CD4-positive, CD25-positive, alpha-beta regulatory T cell (primary cell): Measurements from ENCODE around the gene DENND2D. TPM values are rescaled to one million over a fixed set of nuclear protein-coding genes. Genes with fewer than 3 reads are reported as not detected.

Source experiments
- polyA plus RNA-seq, 4 donors: library from polyadenylated mRNA; unstranded; fragments of 300-500 nt; fragmentation: Illumina TruSeq; gene quantifications; one replicate each; pipeline ENCODE4 v1.2.3, GENCODE V29; 2021
- total RNA-seq: library from RNA; stranded (reverse); gene quantifications from one replicate; pipeline ENCODE4 v1.2.3, GENCODE V29; 2022

Gene DENND2D
- total and polyA plus RNA-seq, 5 donors from 2014 or later = 83.8 to 196 (median 106) TPM

Other genes starting within 250 kb of the DENND2D start
- gene LRIF1, start 236.7 kb downstream of the DENND2D start, total RNA-seq = 3.6 TPM
- 10 to 100 TPM; 17.0 to 21.1 (median 18.5) TPM for gene LRIF1, start 236.7 kb downstream of the DENND2D start, polyA plus RNA-seq
- gene DRAM2, start 60.6 kb downstream of the DENND2D start, total RNA-seq = 37.2 TPM
- 100 to 1,000 TPM in 1 of 4 donors, 10 to 100 TPM in 3; 86.7 to 112 (median 95.9) TPM for gene DRAM2, start 60.6 kb downstream of the DENND2D start, polyA plus RNA-seq
- 22.6 TPM for gene CEPT1, start 60.4 kb downstream of the DENND2D start, total RNA-seq
- 10 to 100 TPM; 19.9 to 37.5 (median 27.7) TPM for gene CEPT1, start 60.4 kb downstream of the DENND2D start, polyA plus RNA-seq
- gene CHI3L2, start 27.1 kb upstream of the DENND2D start, total RNA-seq = 5.0 TPM
- gene CHI3L2, start 27.1 kb upstream of the DENND2D start, polyA plus RNA-seq = 10 to 100 TPM in 2 of 4 donors, 1 to 10 TPM in 2; 7.6 to 15.8 (median 12.5) TPM
- not detected for gene CHIA, start 90.2 kb upstream of the DENND2D start, total RNA-seq
- not detected for gene CHIA, start 90.2 kb upstream of the DENND2D start, polyA plus RNA-seq
- gene OVGP1, start 227.1 kb upstream of the DENND2D start, total RNA-seq = 6.7 TPM
- under 1 TPM in 3 of 4 donors, not detected in 1; 0.21 to 0.47 (median 0.23) TPM for gene OVGP1, start 227.1 kb upstream of the DENND2D start, polyA plus RNA-seq
- 15.7 TPM for gene WDR77, start 248.6 kb upstream of the DENND2D start, total RNA-seq
- gene WDR77, start 248.6 kb upstream of the DENND2D start, polyA plus RNA-seq = 10 to 100 TPM; 31.7 to 36.9 (median 34.7) TPM
- 85.1 TPM for gene ATP5PB, start 248.8 kb upstream of the DENND2D start, total RNA-seq
- 100 to 1,000 TPM; 431 to 569 (median 496) TPM for gene ATP5PB, start 248.8 kb upstream of the DENND2D start, polyA plus RNA-seq